GM19372 (cell line): Measurements from ENCODE around the gene ANGEL1.

Experiments
- ATAC-seq: cut with Tn5 transposase; IDR thresholded peaks from one replicate; pipeline ENCODE4 v1.9.1; 2021; ENCODE audit warnings: mild to moderate bottlenecking, low read depth, moderate library complexity; ENCODE audit not compliant: unreplicated experiment

The ANGEL1 gene

GRCh38 chr14:76780058-76780345 is 32.7 kb downstream of the ANGEL1 start:
- ATAC-seq, result no peak

- no peak for ATAC-seq
Observed at GRCh38 chr14:76779221-76780057, 33.2 kb downstream of the ANGEL1 start.

DNA sequence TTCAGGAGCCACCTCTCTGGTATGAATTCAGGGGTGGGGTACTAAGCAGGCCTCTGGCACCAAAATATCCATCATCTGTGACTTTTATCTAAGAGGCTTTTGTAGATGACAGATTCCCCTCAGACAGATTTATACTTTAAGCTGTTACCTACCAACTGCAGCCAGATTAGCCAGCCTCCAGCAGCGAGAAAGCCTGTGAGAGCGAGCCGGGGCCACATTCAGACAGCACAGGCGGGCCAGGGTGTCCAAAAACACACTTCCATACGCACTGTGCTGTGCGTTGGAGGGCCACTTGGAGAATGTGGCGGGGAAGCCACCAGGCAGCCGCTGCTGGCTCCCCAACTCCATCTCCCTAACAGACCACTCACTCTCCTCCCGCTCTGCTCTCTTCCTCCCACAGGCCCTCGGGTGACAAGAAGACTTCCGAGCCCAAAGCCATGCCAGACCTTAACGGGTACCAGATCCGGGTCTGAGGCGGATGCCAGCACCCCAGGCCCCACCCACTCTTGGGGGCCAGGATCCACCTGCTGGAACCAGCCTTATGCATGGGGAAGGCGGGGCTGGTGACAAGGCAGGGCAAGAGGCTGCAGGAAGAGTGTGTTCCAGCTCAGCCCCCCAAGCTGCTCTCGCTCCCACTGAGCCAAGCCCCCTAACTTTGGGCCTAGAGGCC is 34.0 kb downstream of the ANGEL1 start:
- no peak for ATAC-seq

DNA sequence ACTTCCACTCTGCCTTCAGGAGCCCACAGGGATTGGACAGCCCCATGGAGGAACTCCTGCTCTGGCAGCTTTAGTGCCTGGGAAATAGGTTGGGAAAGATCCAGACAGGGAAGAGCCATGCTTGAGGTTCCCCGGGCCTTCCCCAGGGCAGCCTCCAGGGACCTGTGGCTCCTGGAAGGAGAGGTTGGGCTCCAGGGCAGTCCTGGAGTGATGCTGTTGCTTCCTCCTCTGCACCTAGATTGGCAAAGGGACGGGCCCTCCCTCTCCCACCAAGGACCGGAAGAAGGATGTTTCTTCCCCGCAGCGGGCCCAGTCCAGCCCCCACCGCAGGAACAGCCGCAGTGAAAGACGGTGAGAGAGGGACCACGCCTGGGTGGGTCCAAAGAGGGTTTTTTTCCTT is 35.0 kb downstream of the ANGEL1 start:
- ATAC-seq, result no peak

- ATAC-seq, result no peak
Observed at GRCh38 chr14:76776428-76777251, 36.0 kb downstream of the ANGEL1 start.

DNA sequence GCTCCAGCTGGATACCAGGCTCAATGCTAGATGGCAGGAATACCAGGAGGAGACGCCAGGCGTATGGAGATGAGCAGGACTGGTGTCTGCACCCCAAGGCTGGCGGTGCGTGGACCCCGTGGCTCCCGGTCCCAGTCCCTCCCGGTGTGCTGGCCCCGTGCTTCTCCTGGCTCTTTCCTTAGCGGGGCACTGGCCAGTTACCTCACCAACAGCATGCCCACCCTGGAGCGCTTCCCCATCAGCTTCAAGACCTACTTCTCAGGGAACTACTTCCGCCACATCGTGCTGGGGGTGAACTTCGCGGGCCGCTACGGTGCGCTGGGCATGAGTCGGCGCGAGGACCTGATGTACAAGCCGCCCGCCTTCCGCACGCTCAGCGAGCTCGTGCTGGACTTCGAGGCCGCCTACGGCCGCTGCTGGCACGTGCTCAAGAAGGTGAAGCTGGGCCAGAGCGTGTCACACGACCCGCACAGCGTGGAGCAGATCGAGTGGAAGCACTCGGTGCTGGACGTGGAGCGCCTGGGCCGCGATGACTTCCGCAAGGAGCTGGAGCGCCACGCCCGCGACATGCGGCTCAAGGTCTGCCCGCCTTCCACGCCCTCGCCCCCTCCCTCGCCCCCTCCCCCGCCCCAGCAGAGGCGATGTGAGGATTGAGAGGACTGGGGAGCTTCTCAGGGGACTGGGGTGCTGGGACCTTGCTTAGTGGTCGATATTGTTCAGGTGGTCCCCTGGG is 36.8 kb downstream of the ANGEL1 start:
- ATAC-seq, result no peak

DNA sequence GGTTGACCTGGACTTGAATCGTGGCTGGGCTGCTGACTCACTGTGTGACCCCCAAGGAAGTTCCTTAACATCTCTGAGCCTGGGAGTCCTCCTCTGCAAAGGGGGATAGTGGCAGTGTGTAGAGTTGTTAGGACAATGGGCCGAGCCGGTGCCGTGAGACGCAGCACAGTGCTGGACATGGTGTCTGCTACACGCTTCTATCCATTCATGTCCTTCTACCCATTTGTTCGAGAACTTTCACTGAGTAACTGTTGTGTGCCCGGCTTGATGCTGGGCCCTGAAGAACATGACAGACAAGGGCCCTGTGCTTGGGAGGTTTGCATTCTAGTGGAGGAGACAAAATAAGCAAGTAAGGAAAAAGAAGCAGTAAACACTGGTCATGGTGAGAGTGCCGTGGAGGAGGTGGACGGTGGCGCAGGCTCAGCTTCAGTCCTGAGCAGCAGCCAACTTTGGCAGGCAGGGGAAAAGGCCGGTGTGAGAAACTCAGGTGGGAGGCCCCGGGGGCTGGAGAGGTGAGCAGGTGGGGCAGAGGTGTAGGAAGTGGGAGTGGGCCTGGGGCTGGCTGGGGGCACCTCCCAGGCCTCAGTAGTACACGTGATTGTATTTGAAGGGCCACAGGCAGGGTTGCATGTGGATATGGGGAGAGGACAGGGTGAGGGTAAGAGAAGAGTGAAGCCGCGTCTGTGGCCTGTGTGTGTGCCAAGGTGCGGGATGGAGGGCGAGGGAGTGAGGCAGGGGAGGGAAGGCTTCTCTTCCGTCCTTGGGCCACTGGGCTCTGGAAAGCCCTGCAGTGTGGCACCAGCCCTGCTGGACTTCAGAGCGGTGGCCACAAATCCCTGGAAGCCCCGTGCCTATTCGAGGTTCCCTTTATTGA is 37.6 kb downstream of the ANGEL1 start:
- no peak for ATAC-seq

DNA sequence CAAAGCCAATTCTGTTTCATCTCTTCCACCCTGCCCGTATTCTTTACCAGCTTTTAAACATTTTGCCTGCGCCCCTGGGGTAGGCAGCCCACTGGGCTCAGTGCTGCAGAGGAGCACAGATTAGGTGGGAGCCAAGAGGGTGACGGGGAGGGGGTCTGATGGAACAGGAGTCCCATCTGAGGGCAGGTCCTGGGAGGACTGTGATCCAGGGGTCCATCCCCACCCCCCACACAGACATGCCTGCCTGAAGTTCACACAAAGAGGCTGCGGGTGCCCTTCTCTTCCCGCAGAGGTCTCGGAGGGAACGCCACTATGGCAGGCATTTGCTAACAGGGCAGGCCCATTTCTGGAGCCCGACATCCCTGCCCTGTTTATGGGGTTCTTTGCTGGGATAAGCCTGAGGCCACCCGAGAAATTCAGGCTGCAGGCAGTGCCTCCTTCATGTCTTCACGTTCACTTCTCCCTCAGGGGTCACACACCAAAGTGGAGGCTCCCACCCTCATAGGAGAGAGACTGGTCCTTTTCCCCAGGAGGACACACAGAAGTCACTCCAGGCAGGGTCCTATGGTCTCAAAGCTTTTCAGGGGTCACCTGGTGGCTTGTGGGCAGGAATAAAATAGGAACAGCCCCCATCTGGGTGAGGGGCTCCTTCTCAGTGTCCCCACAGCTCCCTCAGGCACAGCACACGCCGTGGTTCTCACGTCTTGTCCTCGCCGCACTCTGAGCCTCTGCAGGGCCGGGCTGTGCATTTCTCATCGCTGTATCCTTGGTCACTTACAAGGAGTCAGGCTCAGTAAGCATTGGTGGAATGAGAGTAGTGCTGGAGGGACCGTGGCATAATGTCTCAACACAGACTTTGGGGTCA is 38.5 kb downstream of the ANGEL1 start:
- ATAC-seq, result no peak

GRCh38 chr14:76773188-76773885 is 39.3 kb downstream of the ANGEL1 start:
- no peak for ATAC-seq

GRCh38 chr14:76772300-76773187 is 40.1 kb downstream of the ANGEL1 start:
- ATAC-seq, result no peak

- ATAC-seq, result no peak
Observed at GRCh38 chr14:76771437-76771980, 41.2 kb downstream of the ANGEL1 start.

- no peak for ATAC-seq
Observed at GRCh38 chr14:76770521-76771436, 41.9 kb downstream of the ANGEL1 start.

- ATAC-seq, result no peak
Observed at GRCh38 chr14:76769636-76770292, 42.9 kb downstream of the ANGEL1 start.

DNA sequence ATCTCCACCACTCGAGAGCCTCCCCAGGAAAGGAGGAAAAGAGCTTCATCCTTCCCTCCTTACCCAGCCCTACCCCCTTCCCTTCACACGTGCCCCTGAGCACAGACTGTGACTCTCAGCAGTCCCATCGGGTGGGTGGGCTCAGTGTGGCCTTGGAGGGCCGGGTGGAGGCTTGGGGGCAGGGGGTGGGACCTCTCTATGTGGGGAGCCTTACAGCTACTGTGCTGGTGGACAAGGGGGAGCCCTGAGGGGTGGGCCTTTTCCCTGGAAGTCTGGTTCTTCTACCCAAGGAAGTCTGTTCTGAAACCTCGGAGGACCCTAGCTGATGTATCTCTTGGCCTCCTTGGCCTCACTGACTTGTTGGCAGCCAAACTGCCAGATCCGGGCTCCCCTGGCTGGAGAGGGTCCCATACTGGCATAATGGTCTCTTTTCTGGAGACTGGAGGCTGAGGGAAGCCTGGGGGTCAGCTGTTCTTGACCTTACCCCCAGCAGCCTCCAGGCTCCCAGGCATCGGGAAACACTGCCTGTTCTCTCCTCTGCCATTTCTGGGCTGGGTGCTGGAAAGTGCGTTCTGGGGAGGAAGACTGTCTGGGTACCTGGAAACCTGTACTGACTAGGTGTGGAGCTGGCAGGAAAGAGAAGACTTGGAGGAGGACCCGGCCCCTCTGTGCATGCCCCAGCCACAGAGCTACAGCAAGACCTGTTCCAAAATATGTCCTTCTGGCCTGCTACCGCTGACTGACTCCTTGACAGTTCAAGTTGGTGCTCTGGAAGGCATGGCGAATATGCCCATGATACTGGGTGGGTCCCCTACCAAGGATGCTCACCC is 43.8 kb downstream of the ANGEL1 start:
- ATAC-seq, result no peak
